NCI-H2029 (cell line): ENCODE measurements around the gene TIGIT.

Experiments used
- DNase-seq: peaks from one replicate; lab custom pipeline; 2025; lab: John Stamatoyannopoulos, UW

The TIGIT gene

DNA sequence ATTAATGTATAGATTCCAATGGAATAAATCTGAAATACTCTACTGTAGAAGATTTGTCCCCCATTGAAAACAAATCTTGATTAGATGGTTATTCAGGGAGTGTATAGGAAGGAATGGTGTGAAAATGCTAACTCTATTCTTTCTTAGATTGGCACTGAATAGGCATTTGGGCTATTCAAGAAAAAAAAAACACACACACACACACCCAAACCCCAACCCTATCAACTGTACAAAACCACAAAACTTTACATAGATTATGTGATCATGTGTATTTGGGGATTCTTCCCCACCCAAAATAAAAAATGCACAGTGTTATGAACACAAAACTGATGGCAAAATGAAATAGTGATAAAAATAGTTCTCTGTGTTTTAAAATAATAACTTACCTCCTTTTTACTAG lies 61.8 kb downstream of the TIGIT start:
- DNase-seq = no peak

DNA sequence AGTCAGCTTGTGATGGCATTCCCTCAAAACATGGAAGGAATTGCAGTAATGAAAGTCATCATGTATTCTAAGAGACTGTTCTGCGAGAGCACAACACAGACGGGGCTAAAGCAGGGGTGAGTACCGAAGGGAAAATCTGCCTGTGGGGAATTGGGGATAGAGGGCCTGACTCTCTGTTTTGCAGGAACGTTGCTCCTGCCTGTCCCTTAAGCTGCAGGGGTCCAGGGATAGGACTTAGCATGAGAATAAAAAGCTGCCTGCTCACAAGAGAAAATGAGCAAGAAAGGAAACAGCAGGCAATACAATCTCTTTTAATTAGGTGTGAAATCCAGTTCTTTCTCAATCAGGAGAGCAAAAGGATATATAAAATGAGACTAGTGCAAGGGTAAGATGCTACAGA lies 62.2 kb downstream of the TIGIT start:
- DNase-seq = no peak

DNA sequence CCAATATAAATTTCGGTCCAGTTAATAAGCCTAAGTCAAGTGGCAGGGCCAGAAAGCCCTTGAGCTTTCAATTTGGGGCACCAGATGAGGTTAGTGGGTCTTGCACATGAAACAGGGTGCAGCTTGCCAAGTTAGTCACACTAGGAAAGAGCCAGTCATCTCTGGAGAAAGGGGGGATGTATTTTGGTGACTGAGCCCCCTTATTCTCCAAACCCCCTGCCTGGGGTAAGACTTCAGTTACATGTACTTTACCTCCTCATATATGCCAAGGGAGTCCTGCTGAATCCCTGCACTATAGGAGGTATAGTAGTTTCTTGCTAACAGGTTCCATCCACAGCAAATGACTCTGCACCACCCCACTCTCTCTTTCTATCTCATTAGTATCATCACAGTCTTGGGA lies 62.7 kb downstream of the TIGIT start:
- DNase-seq = no peak
